ENCODE data around the gene GCAT. TPM values are rescaled to one million over a fixed set of nuclear protein-coding genes. Genes with fewer than 3 reads are reported as not detected.

The GCAT gene
- total RNA-seq, 1 donor from 2014 or later, result 11.9 TPM

DNA sequence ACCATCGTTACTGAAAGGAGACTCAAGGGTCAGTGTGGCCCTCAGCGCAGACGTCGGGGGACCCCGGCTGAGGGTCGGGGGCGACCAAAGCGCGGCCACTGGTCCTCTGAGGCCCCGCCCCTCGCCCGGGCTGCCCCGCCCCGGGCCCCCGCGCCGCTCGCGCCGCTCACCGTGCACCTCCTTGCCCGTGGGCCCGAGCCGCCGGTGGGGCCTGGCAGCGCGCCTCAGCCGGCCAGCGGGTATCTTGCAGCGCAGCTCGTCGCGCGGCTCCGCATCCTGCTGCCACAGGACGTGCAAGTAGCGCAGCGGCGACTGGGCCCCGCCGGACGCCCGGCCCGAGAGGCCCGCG lies 36.0 kb downstream of the GCAT start:
- peaks cover 2% of the 10 kb centered on the region for H3K27me3 Mint-ChIP-seq (ENCODE audit: unreplicated experiment)
- H3K4me3 Mint-ChIP-seq (ENCODE audit: unreplicated experiment), result peak overlapping the region; percentile 94
- H3K4me1 Mint-ChIP-seq (ENCODE audit: low read depth, unreplicated experiment), result peaks cover 5% of the 10 kb centered on the region
- DNase-seq, result peak; percentile 71
- peak overlapping the region; percentile 74 for H3K27ac Mint-ChIP-seq (ENCODE audit: unreplicated experiment)
- TF ChIP-seq, protein P1, sequence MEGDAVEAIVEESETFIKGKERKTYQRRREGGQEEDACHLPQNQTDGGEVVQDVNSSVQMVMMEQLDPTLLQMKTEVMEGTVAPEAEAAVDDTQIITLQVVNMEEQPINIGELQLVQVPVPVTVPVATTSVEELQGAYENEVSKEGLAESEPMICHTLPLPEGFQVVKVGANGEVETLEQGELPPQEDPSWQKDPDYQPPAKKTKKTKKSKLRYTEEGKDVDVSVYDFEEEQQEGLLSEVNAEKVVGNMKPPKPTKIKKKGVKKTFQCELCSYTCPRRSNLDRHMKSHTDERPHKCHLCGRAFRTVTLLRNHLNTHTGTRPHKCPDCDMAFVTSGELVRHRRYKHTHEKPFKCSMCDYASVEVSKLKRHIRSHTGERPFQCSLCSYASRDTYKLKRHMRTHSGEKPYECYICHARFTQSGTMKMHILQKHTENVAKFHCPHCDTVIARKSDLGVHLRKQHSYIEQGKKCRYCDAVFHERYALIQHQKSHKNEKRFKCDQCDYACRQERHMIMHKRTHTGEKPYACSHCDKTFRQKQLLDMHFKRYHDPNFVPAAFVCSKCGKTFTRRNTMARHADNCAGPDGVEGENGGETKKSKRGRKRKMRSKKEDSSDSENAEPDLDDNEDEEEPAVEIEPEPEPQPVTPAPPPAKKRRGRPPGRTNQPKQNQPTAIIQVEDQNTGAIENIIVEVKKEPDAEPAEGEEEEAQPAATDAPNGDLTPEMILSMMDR (IDR thresholded peaks at IDR 0.05; ENCODE audit: partially characterized antibody, unreplicated experiment), result no peak
- peaks cover 9% of the 10 kb centered on the region for H3K9me3 Mint-ChIP-seq (ENCODE audit: unreplicated experiment)
- no peaks in the 10 kb centered on the region for H3K36me3 Mint-ChIP-seq (ENCODE audit: unreplicated experiment)

DNA sequence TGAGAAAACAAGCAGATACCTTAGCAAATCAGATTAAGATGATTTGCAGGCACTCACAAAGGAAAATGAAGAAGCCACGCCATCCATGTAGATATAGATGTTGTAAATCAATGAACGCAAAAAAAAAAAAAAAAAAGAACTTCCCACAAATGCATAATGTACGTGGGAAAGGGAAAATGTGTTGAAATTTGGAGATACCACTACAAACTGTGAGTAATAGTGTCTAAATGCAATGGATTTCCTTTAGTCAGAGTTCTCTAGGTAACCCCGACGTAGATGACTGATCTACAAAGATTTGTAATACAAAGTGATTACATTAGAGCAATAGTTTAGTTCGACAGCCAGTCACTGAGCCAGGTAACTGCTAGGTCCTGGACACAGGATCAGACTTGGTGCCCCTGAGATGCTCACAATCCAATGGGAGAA lies 37.2 kb downstream of the GCAT start:
- TF ChIP-seq, protein P1 (IDR thresholded peaks at IDR 0.05; ENCODE audit: partially characterized antibody, unreplicated experiment), result no peak
- peaks cover 6% of the 10 kb centered on the region for H3K27me3 Mint-ChIP-seq (ENCODE audit: unreplicated experiment)
- DNase-seq, result no peak
- peaks cover 10% of the 10 kb centered on the region for H3K9me3 Mint-ChIP-seq (ENCODE audit: unreplicated experiment)
- no peak overlapping the region for H3K27ac Mint-ChIP-seq (ENCODE audit: unreplicated experiment)
- peaks cover 5% of the 10 kb centered on the region for H3K4me1 Mint-ChIP-seq (ENCODE audit: low read depth, unreplicated experiment)
- no peaks in the 10 kb centered on the region for H3K36me3 Mint-ChIP-seq (ENCODE audit: unreplicated experiment)
- peak overlapping the region; percentile 81 for H3K4me3 Mint-ChIP-seq (ENCODE audit: unreplicated experiment)

DNA sequence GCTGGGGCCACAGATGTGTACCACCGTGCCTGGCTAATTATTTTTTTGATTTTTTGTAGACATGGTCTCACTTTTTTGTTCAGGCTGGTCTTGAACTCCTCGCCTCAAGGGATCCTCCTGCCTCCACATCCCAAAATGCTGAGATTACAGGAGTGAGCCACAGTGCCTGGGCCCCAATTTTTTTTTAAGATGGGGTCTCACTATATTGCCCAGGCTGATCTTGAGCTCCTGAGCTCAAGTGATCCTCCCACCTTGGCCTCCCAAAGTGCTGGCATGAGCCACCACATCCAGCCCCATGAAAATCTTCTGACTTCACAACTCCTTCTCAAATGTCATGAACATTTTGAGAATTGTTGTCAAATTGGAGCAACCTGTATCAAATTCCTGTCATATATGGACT lies 38.7 kb downstream of the GCAT start:
- H3K27ac Mint-ChIP-seq (ENCODE audit: unreplicated experiment), result no peak overlapping the region
- TF ChIP-seq, protein P1 (IDR thresholded peaks at IDR 0.05; ENCODE audit: partially characterized antibody, unreplicated experiment), result no peak
- H3K9me3 Mint-ChIP-seq (ENCODE audit: unreplicated experiment), result peaks cover 11% of the 10 kb centered on the region
- peaks cover 6% of the 10 kb centered on the region for H3K27me3 Mint-ChIP-seq (ENCODE audit: unreplicated experiment)
- H3K4me1 Mint-ChIP-seq (ENCODE audit: low read depth, unreplicated experiment), result peaks cover 8% of the 10 kb centered on the region
- no peak overlapping the region for H3K4me3 Mint-ChIP-seq (ENCODE audit: unreplicated experiment)
- no peaks in the 10 kb centered on the region for H3K36me3 Mint-ChIP-seq (ENCODE audit: unreplicated experiment)
- no peak for DNase-seq

DNA sequence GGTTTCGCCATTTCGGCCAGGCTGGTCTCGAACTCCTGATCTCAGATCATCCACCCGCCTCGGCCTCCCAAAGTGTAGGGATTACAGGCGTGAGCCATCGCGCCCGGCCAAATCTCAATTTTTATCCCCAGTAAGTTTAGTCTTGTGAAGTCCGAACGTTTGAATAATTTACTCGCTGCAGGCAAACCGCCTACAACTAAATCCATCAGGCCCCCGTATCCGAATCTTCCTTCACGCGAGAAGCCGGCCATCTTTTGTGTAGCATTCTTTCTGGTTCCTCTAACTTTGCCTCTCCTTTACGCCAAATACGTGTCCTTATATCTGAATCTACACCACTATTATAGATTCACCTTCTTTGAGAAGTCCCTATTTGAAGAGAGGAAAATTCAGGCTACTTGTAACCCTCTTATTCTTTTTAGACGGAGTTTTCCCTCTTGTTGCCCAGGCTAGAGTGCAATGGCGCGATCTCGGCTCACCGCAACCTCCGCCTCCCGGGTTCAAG lies 40.9 kb downstream of the GCAT start:
- Mint-ChIP-seq H3K27ac (ENCODE audit: unreplicated experiment) (peak overlapping the region; percentile 89), H3K36me3 (ENCODE audit: unreplicated experiment) (no peaks in the 10 kb centered on the region), H3K4me3 (ENCODE audit: unreplicated experiment) (peak overlapping the region; percentile 95), H3K27me3 (ENCODE audit: unreplicated experiment) (peaks cover 8% of the 10 kb centered on the region), H3K4me1 (ENCODE audit: low read depth, unreplicated experiment) (peaks cover 5% of the 10 kb centered on the region), H3K9me3 (ENCODE audit: unreplicated experiment) (peaks cover 11% of the 10 kb centered on the region)
- TF ChIP-seq, protein P1 (IDR thresholded peaks at IDR 0.05; ENCODE audit: partially characterized antibody, unreplicated experiment), result no peak
- DNase-seq, result no peak

DNA sequence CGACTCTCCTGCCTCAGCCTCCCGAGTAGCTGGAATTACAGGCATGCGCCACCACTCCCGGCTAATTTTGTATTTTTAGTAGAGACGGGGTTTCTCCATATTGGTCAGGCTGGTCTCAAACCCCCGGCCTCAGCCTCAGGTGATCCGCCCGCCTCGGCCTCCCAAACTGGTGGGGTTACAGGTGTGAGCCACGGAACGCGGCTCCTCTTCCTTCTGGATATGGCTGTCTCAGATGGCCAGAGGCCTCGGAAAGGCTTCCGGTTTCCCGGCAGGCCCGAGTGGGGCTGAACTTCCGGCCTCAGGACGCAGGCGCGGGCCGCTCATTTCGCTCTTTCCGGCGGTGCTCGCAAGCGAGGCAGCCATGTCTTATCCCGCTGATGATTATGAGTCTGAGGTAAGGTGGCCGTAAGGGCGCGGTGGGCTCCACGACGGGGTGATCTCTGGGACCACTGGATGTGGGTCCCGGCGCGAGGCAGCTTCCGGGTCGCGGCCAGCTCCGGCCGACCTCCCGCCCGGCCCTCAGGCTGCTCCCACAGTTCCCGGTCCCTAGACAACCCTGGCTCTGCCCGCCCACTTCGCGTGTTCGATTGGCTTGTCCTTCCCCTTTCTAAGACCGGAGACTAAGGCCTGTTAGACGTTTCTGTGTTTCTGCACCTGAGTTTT lies 41.5 kb downstream of the GCAT start, which contains the start of gene EIF3L:
EIF3L (plus strand) TSS at position 331 of the 663 bp plus-strand sequence; CDS start at position 362, 31 bp downstream.
- H3K9me3 Mint-ChIP-seq (ENCODE audit: unreplicated experiment), result peaks cover 11% of the 10 kb centered on the region
- H3K27me3 Mint-ChIP-seq (ENCODE audit: unreplicated experiment), result peaks cover 11% of the 10 kb centered on the region
- peak within 1 kb of the TSS; percentile 89 for H3K27ac Mint-ChIP-seq (ENCODE audit: unreplicated experiment)
- peak within 1 kb of the TSS; percentile 95 for H3K4me3 Mint-ChIP-seq (ENCODE audit: unreplicated experiment)
- TF ChIP-seq, protein P1 (IDR thresholded peaks at IDR 0.05; ENCODE audit: partially characterized antibody, unreplicated experiment), result no peak
- DNase-seq, result peak; percentile 93
- H3K36me3 Mint-ChIP-seq (ENCODE audit: unreplicated experiment), result no peaks in the 10 kb centered on the region
- H3K4me1 Mint-ChIP-seq (ENCODE audit: low read depth, unreplicated experiment), result peaks cover 5% of the 10 kb centered on the region
